ENCODE results near the gene CMBL. TPM values are rescaled to one million over a fixed set of nuclear protein-coding genes. Genes with fewer than 3 reads are reported as not detected.

Gene CMBL
- total and polyA plus RNA-seq, 2 of the 13 experiments (the other 11 are each of a cell fraction or from before 2014, with no cell fraction given), result 11.5 to 17.0 TPM

GRCh38 chr5:10261065-10261464 is 46.6 kb downstream of the CMBL start:
- H3K36me3 ChIP-seq (replicated peaks in 1 of 2; ENCODE audit: control insufficient read depth in 1 of 2, insufficient read depth in 2 of 2, low read length in 2 of 2), result peaks cover 45 to 92% of the 10 kb centered on the region in 2 experiments
- ChIA-PET POLR2A (no interaction called here), CTCF (ENCODE audit: low intra/inter-chr PET ratio, low total read pairs) (no interaction called here)
- ATAC-seq (no peak), DNase-seq (ENCODE audit: low spot score) (no peak), FAIRE-seq (no peak)
- no peak overlapping the region for H2AFZ ChIP-seq (ENCODE audit: low read length)
- H3K4me3 ChIP-seq (replicated peaks in 1 of 3; ENCODE audit: insufficient read depth in 1 of 3, low read depth in 2 of 3, low read length in 3 of 3), result no peak overlapping the region
- in situ Hi-C loops (cut with HindIII; ENCODE audit: extremely low pct_ligation_motif_present, low pct_unique_long_range_greater_than_20kb) (no loop called here), intact Hi-C loops (cut with micrococcal nuclease; ENCODE audit: unreplicated experiment) (no loop called here)
- peaks cover 8% of the 10 kb centered on the region for H3K79me2 ChIP-seq (ENCODE audit: insufficient read depth, low read length)
- no peak for TF ChIP-seq ZNF841 (CRISPR knock-in tag; IDR thresholded peaks at IDR 0.05; ENCODE audit: borderline replicate concordance)
- TF ChIP-seq ZNF747 (CRISPR knock-in tag; IDR thresholded peaks at IDR 0.05; ENCODE audit: borderline replicate concordance), result no peak
- 0 out of 2 replicates have a peak, but pooled peaks have one; percentile 28 for TF ChIP-seq RBFOX2 (IDR thresholded peaks at IDR 0.05; ENCODE audit: low read depth, low read length)
- TF ChIP-seq BRD4 (CRISPR knock-in tag; IDR thresholded peaks at IDR 0.05), result no peak
- no peak for TF ChIP-seq HMG20A (CRISPR knock-in tag; IDR thresholded peaks at IDR 0.05; ENCODE audit: borderline replicate concordance)
- no peak for TF ChIP-seq EHMT2 (IDR thresholded peaks at IDR 0.05; ENCODE audit: borderline replicate concordance, low read depth, low read length)
- TF ChIP-seq ATRX (CRISPR knock-in tag; IDR thresholded peaks at IDR 0.05; ENCODE audit: borderline replicate concordance), result no peak
- no peak for TF ChIP-seq SRF (IDR thresholded peaks at IDR 0.05; ENCODE audit: low read depth, low read length)
- TF ChIP-seq RBM22 (optimal IDR thresholded peaks at IDR 0.05; ENCODE audit: low read length), result peak; percentile 34
- TF ChIP-seq ZNF350 (CRISPR knock-in tag; IDR thresholded peaks at IDR 0.05; ENCODE audit: borderline replicate concordance, low read depth), result no peak
- TF ChIP-seq SUZ12 (IDR thresholded peaks at IDR 0.05; ENCODE audit: low read depth, low read length), result no peak
- no peak for TF ChIP-seq ZNF629 (CRISPR knock-in tag; conservative IDR thresholded peaks at IDR 0.05)
- no peak for TF ChIP-seq HNF4A (CRISPR knock-in tag; IDR thresholded peaks at IDR 0.05)
- TF ChIP-seq SP4 (CRISPR knock-in tag; IDR thresholded peaks at IDR 0.05), result no peak
- TF ChIP-seq CAMTA2 (CRISPR knock-in tag; IDR thresholded peaks at IDR 0.05; ENCODE audit: borderline replicate concordance), result no peak
- TF ChIP-seq MXI1 (IDR thresholded peaks at IDR 0.05; ENCODE audit: borderline replicate concordance, low read depth, low read length), result no peak
- H3K9ac ChIP-seq (ENCODE audit: insufficient read depth, low read depth, low read length), result no peak overlapping the region
- no peak overlapping the region for H3K4me2 ChIP-seq (ENCODE audit: low read depth, low read length)
- no peaks in the 10 kb centered on the region for H3K9me3 ChIP-seq (ENCODE audit: low read length)
- BruUV-seq (replicated peaks), result no TSS peak
- no peaks in the 10 kb centered on the region for H3K27me3 ChIP-seq (ENCODE audit: control insufficient read depth in 1 of 2, insufficient read depth in 2 of 2, low read length in 2 of 2)
- H3K27ac ChIP-seq (ENCODE audit: extremely low read length, insufficient read depth, low read length), result no peak overlapping the region
- 89% methylated on average over 9 of the region's 9 CpGs for WGBS (ENCODE audit: low lambda C conversion rate)
- H4K20me1 ChIP-seq (ENCODE audit: insufficient read depth, low read length), result peaks cover 8% of the 10 kb centered on the region; the same call in 1 of the 2 replicates
- peaks cover 45% of the 10 kb centered on the region for H3K4me1 ChIP-seq (ENCODE audit: insufficient read depth, low read length)

All from HepG2 (cell line).